ENCODE data around the gene CAMKV. TPM values are rescaled to one million over a fixed set of nuclear protein-coding genes. Genes with fewer than 3 reads are reported as not detected.

CAMKV gene
- total RNA-seq, 1 experiment from 2014 or later, result 58.2 TPM

DNA sequence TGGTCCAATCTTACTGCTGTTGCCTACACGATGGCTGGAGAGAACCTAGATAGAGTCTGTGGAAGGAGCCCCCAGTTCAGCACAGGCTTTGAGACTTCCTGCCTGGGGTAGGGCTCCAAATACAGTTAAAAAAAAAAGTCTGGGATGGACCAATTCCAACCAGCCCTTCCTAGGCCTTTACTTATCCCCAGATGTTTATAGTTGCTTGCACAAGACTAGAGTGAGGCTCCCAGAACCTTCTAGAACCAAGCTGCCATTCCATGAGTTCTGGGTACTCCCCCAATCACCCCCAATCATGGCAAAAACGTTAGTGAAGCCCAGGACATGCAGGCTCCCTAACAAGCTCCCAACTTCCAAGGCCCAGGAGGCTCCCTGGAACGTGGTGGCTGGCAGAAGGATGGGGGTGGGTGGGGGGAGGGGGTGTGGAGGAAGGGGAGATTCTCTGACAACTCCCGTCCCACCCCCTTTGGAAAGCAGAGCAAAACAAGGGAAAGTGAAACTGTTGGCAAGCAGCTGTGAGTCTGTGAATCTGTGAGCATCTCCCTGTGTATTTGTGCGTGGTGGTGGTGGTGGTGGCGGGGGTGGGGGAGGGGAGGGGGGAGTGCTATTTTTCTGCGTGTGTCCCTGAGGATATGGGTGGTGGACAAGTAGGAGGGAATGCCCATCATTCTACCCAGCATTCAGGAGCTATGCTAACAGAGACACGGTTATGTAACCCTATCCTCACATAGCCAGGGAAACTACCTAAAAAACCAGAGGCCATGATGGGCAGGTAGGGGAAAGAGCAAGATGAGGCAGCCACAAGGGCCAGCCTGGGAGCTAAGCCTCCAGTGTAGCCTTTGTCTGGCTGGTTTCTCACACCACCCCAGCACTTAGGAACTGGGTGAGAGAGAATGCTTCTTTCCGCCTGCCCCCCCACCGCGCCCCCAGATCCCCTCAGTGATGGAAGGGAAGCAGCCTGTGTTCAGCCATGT, 31.9 kb upstream of the CAMKV start:
- no peaks in the 10 kb centered on the region for H3K9me3 Mint-ChIP-seq
- H3K27ac Mint-ChIP-seq, result no peak overlapping the region
- no peaks in the 10 kb centered on the region for H3K36me3 Mint-ChIP-seq
- ChIA-PET POLR2A (no interaction called here), CTCF (interaction anchor here (0.6 to 8.9 kb wide), 10 partner anchors 9 to 201 kb away, joined by 3 to 103 read pairs (median 8); partner anchors contain the start of genes INKA1 and MON1A)
- peaks cover 20% of the 10 kb centered on the region for H3K4me1 Mint-ChIP-seq
- DNase-seq (ENCODE audit: low spot score) (no peak), ATAC-seq (no peak)
- no peaks in the 10 kb centered on the region for H3K27me3 Mint-ChIP-seq (ENCODE audit: low read depth)
- H3K4me3 Mint-ChIP-seq, result no peak overlapping the region
- TF ChIP-seq RELA (CRISPR knock-in tag; IDR thresholded peaks at IDR 0.05; ENCODE audit: borderline replicate concordance), result no peak
- no peak for TF ChIP-seq ZNF219 (CRISPR knock-in tag; IDR thresholded peaks at IDR 0.05; ENCODE audit: borderline replicate concordance)
- TF ChIP-seq, protein P1, sequence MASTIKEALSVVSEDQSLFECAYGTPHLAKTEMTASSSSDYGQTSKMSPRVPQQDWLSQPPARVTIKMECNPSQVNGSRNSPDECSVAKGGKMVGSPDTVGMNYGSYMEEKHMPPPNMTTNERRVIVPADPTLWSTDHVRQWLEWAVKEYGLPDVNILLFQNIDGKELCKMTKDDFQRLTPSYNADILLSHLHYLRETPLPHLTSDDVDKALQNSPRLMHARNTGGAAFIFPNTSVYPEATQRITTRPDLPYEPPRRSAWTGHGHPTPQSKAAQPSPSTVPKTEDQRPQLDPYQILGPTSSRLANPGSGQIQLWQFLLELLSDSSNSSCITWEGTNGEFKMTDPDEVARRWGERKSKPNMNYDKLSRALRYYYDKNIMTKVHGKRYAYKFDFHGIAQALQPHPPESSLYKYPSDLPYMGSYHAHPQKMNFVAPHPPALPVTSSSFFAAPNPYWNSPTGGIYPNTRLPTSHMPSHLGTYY (CRISPR knock-in tag; IDR thresholded peaks at IDR 0.05), result no peak
- TF ChIP-seq, protein P2, sequence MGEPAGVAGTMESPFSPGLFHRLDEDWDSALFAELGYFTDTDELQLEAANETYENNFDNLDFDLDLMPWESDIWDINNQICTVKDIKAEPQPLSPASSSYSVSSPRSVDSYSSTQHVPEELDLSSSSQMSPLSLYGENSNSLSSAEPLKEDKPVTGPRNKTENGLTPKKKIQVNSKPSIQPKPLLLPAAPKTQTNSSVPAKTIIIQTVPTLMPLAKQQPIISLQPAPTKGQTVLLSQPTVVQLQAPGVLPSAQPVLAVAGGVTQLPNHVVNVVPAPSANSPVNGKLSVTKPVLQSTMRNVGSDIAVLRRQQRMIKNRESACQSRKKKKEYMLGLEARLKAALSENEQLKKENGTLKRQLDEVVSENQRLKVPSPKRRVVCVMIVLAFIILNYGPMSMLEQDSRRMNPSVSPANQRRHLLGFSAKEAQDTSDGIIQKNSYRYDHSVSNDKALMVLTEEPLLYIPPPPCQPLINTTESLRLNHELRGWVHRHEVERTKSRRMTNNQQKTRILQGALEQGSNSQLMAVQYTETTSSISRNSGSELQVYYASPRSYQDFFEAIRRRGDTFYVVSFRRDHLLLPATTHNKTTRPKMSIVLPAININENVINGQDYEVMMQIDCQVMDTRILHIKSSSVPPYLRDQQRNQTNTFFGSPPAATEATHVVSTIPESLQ (CRISPR knock-in tag; IDR thresholded peaks at IDR 0.05), result no peak
- TF ChIP-seq, protein P3, sequence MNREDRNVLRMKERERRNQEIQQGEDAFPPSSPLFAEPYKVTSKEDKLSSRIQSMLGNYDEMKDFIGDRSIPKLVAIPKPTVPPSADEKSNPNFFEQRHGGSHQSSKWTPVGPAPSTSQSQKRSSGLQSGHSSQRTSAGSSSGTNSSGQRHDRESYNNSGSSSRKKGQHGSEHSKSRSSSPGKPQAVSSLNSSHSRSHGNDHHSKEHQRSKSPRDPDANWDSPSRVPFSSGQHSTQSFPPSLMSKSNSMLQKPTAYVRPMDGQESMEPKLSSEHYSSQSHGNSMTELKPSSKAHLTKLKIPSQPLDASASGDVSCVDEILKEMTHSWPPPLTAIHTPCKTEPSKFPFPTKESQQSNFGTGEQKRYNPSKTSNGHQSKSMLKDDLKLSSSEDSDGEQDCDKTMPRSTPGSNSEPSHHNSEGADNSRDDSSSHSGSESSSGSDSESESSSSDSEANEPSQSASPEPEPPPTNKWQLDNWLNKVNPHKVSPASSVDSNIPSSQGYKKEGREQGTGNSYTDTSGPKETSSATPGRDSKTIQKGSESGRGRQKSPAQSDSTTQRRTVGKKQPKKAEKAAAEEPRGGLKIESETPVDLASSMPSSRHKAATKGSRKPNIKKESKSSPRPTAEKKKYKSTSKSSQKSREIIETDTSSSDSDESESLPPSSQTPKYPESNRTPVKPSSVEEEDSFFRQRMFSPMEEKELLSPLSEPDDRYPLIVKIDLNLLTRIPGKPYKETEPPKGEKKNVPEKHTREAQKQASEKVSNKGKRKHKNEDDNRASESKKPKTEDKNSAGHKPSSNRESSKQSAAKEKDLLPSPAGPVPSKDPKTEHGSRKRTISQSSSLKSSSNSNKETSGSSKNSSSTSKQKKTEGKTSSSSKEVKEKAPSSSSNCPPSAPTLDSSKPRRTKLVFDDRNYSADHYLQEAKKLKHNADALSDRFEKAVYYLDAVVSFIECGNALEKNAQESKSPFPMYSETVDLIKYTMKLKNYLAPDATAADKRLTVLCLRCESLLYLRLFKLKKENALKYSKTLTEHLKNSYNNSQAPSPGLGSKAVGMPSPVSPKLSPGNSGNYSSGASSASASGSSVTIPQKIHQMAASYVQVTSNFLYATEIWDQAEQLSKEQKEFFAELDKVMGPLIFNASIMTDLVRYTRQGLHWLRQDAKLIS (CRISPR knock-in tag; IDR thresholded peaks at IDR 0.05; ENCODE audit: borderline replicate concordance), result no peak
- TF ChIP-seq, protein P4, sequence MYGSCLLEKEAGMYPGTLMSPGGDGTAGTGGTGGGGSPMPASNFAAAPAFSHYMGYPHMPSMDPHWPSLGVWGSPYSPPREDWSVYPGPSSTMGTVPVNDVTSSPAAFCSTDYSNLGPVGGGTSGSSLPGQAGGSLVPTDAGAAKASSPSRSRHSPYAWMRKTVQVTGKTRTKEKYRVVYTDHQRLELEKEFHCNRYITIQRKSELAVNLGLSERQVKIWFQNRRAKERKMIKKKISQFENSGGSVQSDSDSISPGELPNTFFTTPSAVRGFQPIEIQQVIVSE (CRISPR knock-in tag; IDR thresholded peaks at IDR 0.05; ENCODE audit: borderline replicate concordance), result no peak
- no peak for TF ChIP-seq ELF4 (CRISPR knock-in tag; IDR thresholded peaks at IDR 0.05; ENCODE audit: low read depth)

DNA sequence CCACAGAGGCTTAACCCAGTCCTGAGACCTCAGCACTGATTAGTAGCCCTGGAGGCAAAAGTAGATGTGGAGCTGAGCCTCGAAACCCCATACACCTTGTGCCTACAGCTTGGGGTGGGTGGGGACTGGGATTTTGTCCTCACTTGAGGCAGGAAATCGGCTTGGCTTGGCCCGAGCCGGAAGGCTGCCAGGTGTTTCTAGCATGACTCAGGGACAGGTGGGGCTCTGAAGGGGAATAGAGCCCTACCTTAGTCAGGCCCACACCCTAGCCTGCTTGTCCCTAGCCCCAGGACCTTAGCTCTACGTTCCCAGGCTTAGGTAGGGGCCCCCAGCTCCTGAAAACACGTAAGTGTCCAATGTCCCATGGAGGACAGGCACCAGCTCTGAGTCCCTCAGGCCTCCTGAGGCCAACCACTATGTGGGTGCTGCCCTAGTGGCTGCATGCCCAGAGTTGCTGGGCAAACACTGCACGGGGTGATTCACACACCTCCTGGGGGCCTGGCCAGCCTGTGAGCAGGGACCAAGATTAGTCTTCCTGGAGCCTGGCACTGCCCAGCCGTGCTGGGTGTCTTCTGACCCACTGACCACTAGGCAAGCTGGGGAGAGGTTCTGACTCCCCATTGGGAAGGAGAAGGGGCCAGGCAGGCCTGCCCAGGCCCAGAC, 30.9 kb upstream of the CAMKV start:
- Mint-ChIP-seq H3K27ac (no peak overlapping the region), H3K4me3 (no peak overlapping the region), H3K4me1 (peaks cover 10% of the 10 kb centered on the region), H3K36me3 (no peaks in the 10 kb centered on the region), H3K27me3 (ENCODE audit: low read depth) (no peaks in the 10 kb centered on the region), H3K9me3 (no peaks in the 10 kb centered on the region)
- CTCF ChIA-PET, result interaction anchor here (0.6 to 8.9 kb wide), 18 partner anchors 8 to 1478 kb away, joined by 3 to 103 read pairs (median 6); partner anchors contain the start of genes CAMKV, INKA1 and MON1A
- no peak for DNase-seq (ENCODE audit: low spot score)
- POLR2A ChIA-PET, result interaction anchor here (0.6 kb wide), 1 partner anchor 27 kb away, joined by 3 read pairs; no protein-coding TSS in a partner anchor
- ATAC-seq, result no peak
- TF ChIP-seq, protein P5, sequence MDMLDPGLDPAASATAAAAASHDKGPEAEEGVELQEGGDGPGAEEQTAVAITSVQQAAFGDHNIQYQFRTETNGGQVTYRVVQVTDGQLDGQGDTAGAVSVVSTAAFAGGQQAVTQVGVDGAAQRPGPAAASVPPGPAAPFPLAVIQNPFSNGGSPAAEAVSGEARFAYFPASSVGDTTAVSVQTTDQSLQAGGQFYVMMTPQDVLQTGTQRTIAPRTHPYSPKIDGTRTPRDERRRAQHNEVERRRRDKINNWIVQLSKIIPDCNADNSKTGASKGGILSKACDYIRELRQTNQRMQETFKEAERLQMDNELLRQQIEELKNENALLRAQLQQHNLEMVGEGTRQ (CRISPR knock-in tag; IDR thresholded peaks at IDR 0.05), result no peak
- TF ChIP-seq NR2C2 (CRISPR knock-in tag; IDR thresholded peaks at IDR 0.05), result no peak
- no peak for TF ChIP-seq SMAD4 (CRISPR knock-in tag; IDR thresholded peaks at IDR 0.05)
- no peak for TF ChIP-seq CBFB (CRISPR knock-in tag; IDR thresholded peaks at IDR 0.05; ENCODE audit: low read depth)
- TF ChIP-seq, protein P6, sequence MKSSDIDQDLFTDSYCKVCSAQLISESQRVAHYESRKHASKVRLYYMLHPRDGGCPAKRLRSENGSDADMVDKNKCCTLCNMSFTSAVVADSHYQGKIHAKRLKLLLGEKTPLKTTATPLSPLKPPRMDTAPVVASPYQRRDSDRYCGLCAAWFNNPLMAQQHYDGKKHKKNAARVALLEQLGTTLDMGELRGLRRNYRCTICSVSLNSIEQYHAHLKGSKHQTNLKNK (CRISPR knock-in tag; IDR thresholded peaks at IDR 0.05), result no peak
- no peak for TF ChIP-seq PRRX2 (CRISPR knock-in tag; IDR thresholded peaks at IDR 0.05)
- TF ChIP-seq, protein P7, sequence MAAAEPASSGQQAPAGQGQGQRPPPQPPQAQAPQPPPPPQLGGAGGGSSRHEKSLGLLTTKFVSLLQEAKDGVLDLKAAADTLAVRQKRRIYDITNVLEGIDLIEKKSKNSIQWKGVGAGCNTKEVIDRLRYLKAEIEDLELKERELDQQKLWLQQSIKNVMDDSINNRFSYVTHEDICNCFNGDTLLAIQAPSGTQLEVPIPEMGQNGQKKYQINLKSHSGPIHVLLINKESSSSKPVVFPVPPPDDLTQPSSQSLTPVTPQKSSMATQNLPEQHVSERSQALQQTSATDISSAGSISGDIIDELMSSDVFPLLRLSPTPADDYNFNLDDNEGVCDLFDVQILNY (CRISPR knock-in tag; IDR thresholded peaks at IDR 0.05), result no peak
- TF ChIP-seq, protein P8, sequence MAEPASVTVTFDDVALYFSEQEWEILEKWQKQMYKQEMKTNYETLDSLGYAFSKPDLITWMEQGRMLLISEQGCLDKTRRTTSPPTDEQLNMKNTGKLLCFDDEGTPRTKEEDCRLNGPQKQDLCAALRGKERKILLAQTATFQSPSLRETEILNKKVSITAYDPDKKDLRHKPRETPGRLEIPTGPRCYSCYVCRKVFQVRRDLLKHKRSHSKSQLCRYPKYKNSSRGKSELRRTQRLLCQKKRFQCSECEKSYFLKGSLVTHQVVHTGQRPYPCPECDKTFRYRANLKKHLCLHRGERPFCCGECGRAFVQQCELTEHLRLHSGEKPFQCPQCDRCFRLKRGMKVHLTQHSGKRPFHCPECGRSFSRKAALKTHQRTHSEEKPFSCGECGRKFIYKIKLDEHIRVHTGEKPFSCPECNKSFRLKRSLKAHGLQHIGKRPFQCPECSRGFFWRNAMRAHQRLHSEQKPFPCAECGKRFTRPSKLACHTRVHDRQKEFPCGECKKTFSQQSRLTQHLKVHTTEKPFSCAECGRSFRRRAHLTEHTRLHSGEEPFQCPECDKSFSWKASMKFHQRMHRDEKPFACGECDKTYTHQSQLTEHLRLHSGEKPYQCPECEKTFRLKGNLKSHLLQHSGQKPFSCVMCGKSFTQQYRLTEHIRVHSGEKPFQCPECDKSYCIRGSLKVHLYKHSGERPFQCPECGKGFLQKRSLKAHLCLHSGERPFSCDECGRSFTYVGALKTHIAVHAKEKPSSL (CRISPR knock-in tag; conservative IDR thresholded peaks at IDR 0.05), result no peak
- TF ChIP-seq, protein P2 (CRISPR knock-in tag; IDR thresholded peaks at IDR 0.05), result no peak
